WTC11 (cell line): Measurements from ENCODE around the gene PDE4B. TPM values are rescaled to one million over a fixed set of nuclear protein-coding genes. Genes with fewer than 3 reads are reported as not detected.
"Not testable (repeated sequence)": the region's sequence is repeated elsewhere in the genome, so short reads cannot be mapped to it uniquely, and the experiment has no call there.

Experiments used
- ATAC-seq: fragments of 200-7000 bp; cut with Tn5 transposase; 2 replicates; pipeline ENCODE4 v1.10.0; 2021; ENCODE audit warnings: mild to moderate bottlenecking, moderate library complexity
- CTCF ChIA-PET: fragments of 300-600 bp; sonication (Branson Sonifier 250); formaldehyde crosslinking; loops from one replicate; lab custom pipeline; 2021; ENCODE audit warnings: antibody characterized with exemption; lab: Charles Lee
- POLR2A ChIA-PET: fragments of 350-600 bp; sonication (Branson Sonifier 250); formaldehyde crosslinking; loops from one replicate; lab custom pipeline; 2021; ENCODE audit warnings: antibody characterized with exemption; lab: Charles Lee
- DNase-seq: peaks from one replicate; pipeline ENCODE4 v3.0.0; 2021; ENCODE audit warnings: low spot score
- H3K27ac Mint-ChIP-seq: 2 replicates; pipeline ENCODE4 v1.8.0; 2021; ENCODE audit warnings: mixed read lengths
- H3K27me3 Mint-ChIP-seq: 2 replicates; pipeline ENCODE4 v1.8.0; 2021; ENCODE audit warnings: low read depth, mild to moderate bottlenecking, moderate library complexity, mixed read lengths
- H3K36me3 Mint-ChIP-seq: 2 replicates; pipeline ENCODE4 v1.8.0; 2021; ENCODE audit warnings: mixed read lengths
- H3K4me1 Mint-ChIP-seq: 2 replicates; pipeline ENCODE4 v1.8.0; 2022; ENCODE audit warnings: mixed read lengths
- H3K4me3 Mint-ChIP-seq: 2 replicates; pipeline ENCODE4 v1.8.0; 2021; ENCODE audit warnings: mild to moderate bottlenecking, moderate library complexity, mixed read lengths
- H3K9me3 Mint-ChIP-seq: 2 replicates; pipeline ENCODE4 v1.8.0; 2021; ENCODE audit warnings: mixed read lengths
- AFF4 ChIP-seq: sonication (generic); formaldehyde crosslinking; IDR thresholded peaks from 2 replicates; pipeline ENCODE4 v1.8.1; 2023; ENCODE audit warnings: mild to moderate bottlenecking, missing genetic modification reagents, borderline replicate concordance
- ATF3 ChIP-seq: sonication (generic); formaldehyde crosslinking; conservative IDR thresholded peaks from 2 replicates; pipeline ENCODE4 v1.8.1; 2022; ENCODE audit warnings: mild to moderate bottlenecking, missing genetic modification reagents
- CBFB ChIP-seq: sonication (generic); formaldehyde crosslinking; IDR thresholded peaks from 2 replicates; pipeline ENCODE4 v1.8.1; 2022; ENCODE audit warnings: mild to moderate bottlenecking, low read depth, missing genetic modification reagents
- ELF4 ChIP-seq: sonication (generic); formaldehyde crosslinking; IDR thresholded peaks from 2 replicates; pipeline ENCODE4 v1.8.1; 2022; ENCODE audit warnings: low read depth, mild to moderate bottlenecking, moderate library complexity, missing genetic modification reagents
- ETV6 ChIP-seq: sonication (generic); formaldehyde crosslinking; IDR thresholded peaks from 2 replicates; pipeline ENCODE4 v1.8.1; 2022; ENCODE audit warnings: mild to moderate bottlenecking, missing genetic modification reagents
- FOXJ3 ChIP-seq: sonication (generic); formaldehyde crosslinking; IDR thresholded peaks from 2 replicates; pipeline ENCODE4 v1.9.0; 2021; ENCODE audit warnings: missing genetic modification reagents, mild to moderate bottlenecking, borderline replicate concordance
- GABPB1 ChIP-seq: sonication (generic); formaldehyde crosslinking; IDR thresholded peaks from 2 replicates; pipeline ENCODE4 v1.8.1; 2023; ENCODE audit warnings: mild to moderate bottlenecking, missing genetic modification reagents
- IRF2 ChIP-seq: sonication (generic); formaldehyde crosslinking; IDR thresholded peaks from 2 replicates; pipeline ENCODE4 v1.8.0; 2022; ENCODE audit warnings: low read depth, missing genetic modification reagents, borderline replicate concordance
- MLX ChIP-seq: sonication (generic); formaldehyde crosslinking; IDR thresholded peaks from 2 replicates; pipeline ENCODE4 v1.8.1; 2023; ENCODE audit warnings: mild to moderate bottlenecking, missing genetic modification reagents, moderate library complexity
- NR1H2 ChIP-seq: sonication (generic); formaldehyde crosslinking; IDR thresholded peaks from 2 replicates; pipeline ENCODE4 v1.9.0; 2021; ENCODE audit warnings: mild to moderate bottlenecking, moderate library complexity, missing genetic modification reagents
- NR3C1 ChIP-seq: sonication (generic); formaldehyde crosslinking; conservative IDR thresholded peaks from 2 replicates; pipeline ENCODE4 v1.8.1; 2023; ENCODE audit warnings: low read depth, mild to moderate bottlenecking, missing genetic modification reagents
- OVOL2 ChIP-seq: fragments of 250-450 bp; sonication (Bioruptor Pico); IDR thresholded peaks from 2 replicates; pipeline ENCODE4 v1.9.0; 2021; ENCODE audit warnings: mild to moderate bottlenecking, borderline replicate concordance
- SMAD4 ChIP-seq: sonication (generic); formaldehyde crosslinking; IDR thresholded peaks from 2 replicates; pipeline ENCODE4 v1.8.0; 2022; ENCODE audit warnings: mild to moderate bottlenecking, missing genetic modification reagents
- SOX15 ChIP-seq: fragments of 250-450 bp; sonication (Bioruptor Pico); IDR thresholded peaks from 2 replicates; pipeline ENCODE4 v1.9.0; 2021; ENCODE audit warnings: mild to moderate bottlenecking
- TCF7 ChIP-seq: sonication (generic); formaldehyde crosslinking; IDR thresholded peaks from 2 replicates; pipeline ENCODE4 v1.8.0; 2022; ENCODE audit warnings: mild to moderate bottlenecking, low read depth, missing genetic modification reagents, moderate library complexity
- ZNF121 ChIP-seq: sonication (generic); formaldehyde crosslinking; IDR thresholded peaks from 2 replicates; pipeline ENCODE4 v1.8.0; 2023; ENCODE audit warnings: missing genetic modification reagents
- ZNF138 ChIP-seq: sonication (generic); formaldehyde crosslinking; conservative IDR thresholded peaks from 2 replicates; pipeline ENCODE4 v1.8.1; 2022; ENCODE audit warnings: mild to moderate bottlenecking, moderate library complexity, missing genetic modification reagents
- ZNF263 ChIP-seq: sonication (generic); formaldehyde crosslinking; IDR thresholded peaks from 2 replicates; pipeline ENCODE4 v1.8.1; 2022; ENCODE audit warnings: low read depth, mild to moderate bottlenecking, moderate library complexity, missing genetic modification reagents
- ZNF281 ChIP-seq: sonication (generic); formaldehyde crosslinking; IDR thresholded peaks from 2 replicates; pipeline ENCODE4 v1.8.0; 2023; ENCODE audit warnings: mild to moderate bottlenecking, missing genetic modification reagents
- ZNF396 ChIP-seq: fragments of 250-450 bp; sonication (Bioruptor Pico); IDR thresholded peaks from 2 replicates; pipeline ENCODE4 v1.8.0; 2021; ENCODE audit warnings: mild to moderate bottlenecking, moderate library complexity, borderline replicate concordance
- total RNA-seq: library from RNA; stranded (reverse); gene quantifications from 3 replicates; pipeline ENCODE4 v1.2.3, GENCODE V29; 2021

Gene PDE4B
- total RNA-seq, 1 experiment from 2014 or later: 8.0 TPM

GRCh38 chr1:66050123-66050522 lies 257.4 kb downstream of the PDE4B start (continued):
- no peak for TF ChIP-seq ZNF121 (CRISPR knock-in tag)

- no peaks in the 10 kb centered on the region for H3K27me3 Mint-ChIP-seq
- no peaks in the 10 kb centered on the region for H3K36me3 Mint-ChIP-seq
- H3K27ac Mint-ChIP-seq: no peak overlapping the region
- POLR2A ChIA-PET: no interaction called here
- no peak for ATAC-seq
- no peak overlapping the region for H3K4me3 Mint-ChIP-seq
- CTCF ChIA-PET: no interaction called here
- H3K9me3 Mint-ChIP-seq: no peaks in the 10 kb centered on the region
- no peak for DNase-seq
- TF ChIP-seq ATF3 (CRISPR knock-in tag): no peak
- no peak for TF ChIP-seq MLX
- TF ChIP-seq ZNF281 (CRISPR knock-in tag): no peak
- TF ChIP-seq ETV6 (CRISPR knock-in tag): no peak
- TF ChIP-seq IRF2 (CRISPR knock-in tag): no peak
- H3K4me1 Mint-ChIP-seq: no peaks in the 10 kb centered on the region
These were observed 257.9 kb downstream of the PDE4B start for GRCh38 chr1:66050633-66051032.

GRCh38 chr1:66055092-66055491 lies 262.4 kb downstream of the PDE4B start:
- H3K4me1 Mint-ChIP-seq: no peaks in the 10 kb centered on the region
- H3K9me3 Mint-ChIP-seq: peaks cover 32% of the 10 kb centered on the region
- DNase-seq (no peak), ATAC-seq (no peak)
- H3K27ac Mint-ChIP-seq: no peak overlapping the region
- CTCF ChIA-PET: no interaction called here
- no peaks in the 10 kb centered on the region; the same call in 1 of the 2 replicates for H3K27me3 Mint-ChIP-seq
- no peak for TF ChIP-seq NR1H2 (CRISPR knock-in tag)
- H3K4me3 Mint-ChIP-seq: no peak overlapping the region
- POLR2A ChIA-PET: no interaction called here
- peaks cover 17% of the 10 kb centered on the region for H3K36me3 Mint-ChIP-seq

- POLR2A ChIA-PET, CTCF ChIA-PET, H3K4me1 Mint-ChIP-seq, H3K4me3 Mint-ChIP-seq, DNase-seq, ATAC-seq, H3K27me3 Mint-ChIP-seq, H3K27ac Mint-ChIP-seq: not testable (repeated sequence)
- Mint-ChIP-seq H3K9me3 (peaks cover 32% of the 10 kb centered on the region), H3K36me3 (peaks cover 17% of the 10 kb centered on the region)
These were observed 264.8 kb downstream of the PDE4B start for GRCh38 chr1:66057448-66057847.

GRCh38 chr1:66058558-66058957 lies 265.9 kb downstream of the PDE4B start:
- CTCF ChIA-PET: no interaction called here
- H3K4me3 Mint-ChIP-seq: no peak overlapping the region
- peaks cover 17% of the 10 kb centered on the region for H3K36me3 Mint-ChIP-seq
- H3K27me3 Mint-ChIP-seq: no peaks in the 10 kb centered on the region; the same call in 1 of the 2 replicates
- DNase-seq: no peak
- no peaks in the 10 kb centered on the region for H3K4me1 Mint-ChIP-seq
- ATAC-seq: no peak
- TF ChIP-seq ELF4 (CRISPR knock-in tag): no peak
- no peak for TF ChIP-seq SMAD4 (CRISPR knock-in tag)
- no peak for TF ChIP-seq ZNF138 (CRISPR knock-in tag)
- TF ChIP-seq CBFB (CRISPR knock-in tag): no peak
- no peak for TF ChIP-seq NR3C1 (CRISPR knock-in tag)
- no peak for TF ChIP-seq OVOL2 (CRISPR knock-in tag)
- no peak for TF ChIP-seq ZNF263 (CRISPR knock-in tag)
- no peak for TF ChIP-seq TCF7
- TF ChIP-seq AFF4 (CRISPR knock-in tag): no peak
- TF ChIP-seq ZNF121 (CRISPR knock-in tag): no peak
- TF ChIP-seq GABPB1 (CRISPR knock-in tag): no peak
- TF ChIP-seq FOXJ3 (CRISPR knock-in tag): no peak
- TF ChIP-seq ZNF396 (CRISPR knock-in tag): no peak
- TF ChIP-seq NR1H2 (CRISPR knock-in tag): no peak
- TF ChIP-seq MLX: no peak
- TF ChIP-seq SOX15 (CRISPR knock-in tag): no peak
- POLR2A ChIA-PET: no interaction called here
- H3K9me3 Mint-ChIP-seq: peaks cover 32% of the 10 kb centered on the region
- no peak overlapping the region for H3K27ac Mint-ChIP-seq
